ENCODE measurements around the gene TRAPPC8.

DNA sequence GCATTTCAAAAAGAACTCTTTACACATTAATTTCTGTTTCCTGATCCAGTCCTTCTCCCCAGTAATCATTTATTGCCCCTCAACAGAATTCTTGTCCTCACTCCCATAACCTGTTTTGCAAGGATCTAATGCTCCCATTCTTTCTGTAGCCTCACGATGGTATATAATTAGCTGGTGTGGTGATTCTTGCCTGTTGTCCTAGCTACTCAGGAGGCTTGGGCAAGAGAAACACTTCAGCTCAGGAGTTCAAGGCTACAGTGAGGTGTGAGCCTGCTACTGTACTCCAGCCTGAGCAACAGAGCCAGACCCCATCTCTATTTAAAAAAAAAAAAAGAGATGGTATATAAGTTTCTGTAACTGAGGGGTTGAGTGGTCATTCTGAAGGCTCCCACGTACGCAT lies 7.7 kb upstream of the TRAPPC8 start:
- no peak for TF ChIP-seq CTCF (IDR thresholded peaks at IDR 0.05)
- no peak for TF ChIP-seq POLR2A (IDR thresholded peaks at IDR 0.05)

Measured in prostate gland (tissue), 2 donors.